GM12878 (cell line): ENCODE results near the gene PRADC1. TPM values are rescaled to one million over a fixed set of nuclear protein-coding genes. Genes with fewer than 3 reads are reported as not detected.

ENCODE experiments used
- NR2F1 ChIP-seq: fragments of 450-650 bp; conservative IDR thresholded peaks from 2 replicates; pipeline ENCODE4 v1.6.1; 2017; ENCODE audit warnings: mild to moderate bottlenecking
- RBBP5 ChIP-seq: fragments of 200-600 bp; sonication (generic); conservative IDR thresholded peaks from 2 replicates; pipeline ENCODE4 v1.6.1; 2016
- RCOR1 ChIP-seq: conservative IDR thresholded peaks from 2 replicates; pipeline ENCODE4 v1.6.1; 2012; ENCODE audit warnings: low read depth, low read length, improper control_type of control experiment
- WRNIP1 ChIP-seq: IDR thresholded peaks from 2 replicates; pipeline ENCODE4 v1.6.1; 2011; ENCODE audit warnings: low read depth, low read length, improper control_type of control experiment, borderline replicate concordance
- ZNF384 ChIP-seq: IDR thresholded peaks from 2 replicates; pipeline ENCODE4 v1.6.1; 2012; ENCODE audit warnings: low read depth, mild to moderate bottlenecking, low read length, improper control_type of control experiment, borderline replicate concordance
- polyA plus RNA-seq, 11 experiments: library from polyadenylated mRNA; depleted of rRNA in 4 of 11; unstranded in 6 of 11; stranded (reverse) in 5 of 11; fragments of >200 nt; fragmentation: Nextera tagmentation in 4 of 11; fragmentation: Illumina TruSeq in 1 of 11; extraction: Ambion mirVana in 4 of 11; extraction: Trizol in 1 of 11; gene quantifications; 1 replicate in 1 of 11; 2 replicates in 10 of 11; pipeline versions ENCODE4 v1.2.1 to v1.2.3, GENCODE V29; 2011 to 2016; ENCODE audit warnings: inconsistent platforms in 2 of 11, missing spikeins in 2 of 11, low read depth in 1 of 11
- total RNA-seq, 4 experiments: library from RNA; depleted of rRNA in 3 of 4; stranded (reverse); fragments of >200 nt in 3 of 4; fragmentation: Illumina TruSeq in 1 of 4; extraction: Trizol in 1 of 4; gene quantifications; 2 replicates each; pipeline versions ENCODE4 v1.2.1 to v1.2.3, GENCODE V29; 2013 to 2021
- TF ChIP-seq, protein P1 (sequence below): IDR thresholded peaks from 2 replicates; pipeline ENCODE4 v1.6.1; 2011; ENCODE audit warnings: borderline replicate concordance, low read depth, mild to moderate bottlenecking, moderate library complexity, low read length; ENCODE audit not compliant: insufficient read depth, poor library complexity, severe bottlenecking
- TF ChIP-seq, protein P2 (sequence below): fragments of 450-650 bp; IDR thresholded peaks from 2 replicates; pipeline ENCODE4 v1.6.1; 2016; ENCODE audit warnings: mild to moderate bottlenecking
- TF ChIP-seq, protein P3 (sequence below): IDR thresholded peaks from 2 replicates; pipeline ENCODE4 v1.6.1; 2012; ENCODE audit warnings: low read depth, low read length, improper control_type of control experiment

The PRADC1 gene
- total and polyA plus RNA-seq, 10 of the 15 experiments (the other 5 are each of a cell fraction or from before 2014, with no cell fraction given), result 3.7 to 39.0 (median 13.8) TPM

DNA sequence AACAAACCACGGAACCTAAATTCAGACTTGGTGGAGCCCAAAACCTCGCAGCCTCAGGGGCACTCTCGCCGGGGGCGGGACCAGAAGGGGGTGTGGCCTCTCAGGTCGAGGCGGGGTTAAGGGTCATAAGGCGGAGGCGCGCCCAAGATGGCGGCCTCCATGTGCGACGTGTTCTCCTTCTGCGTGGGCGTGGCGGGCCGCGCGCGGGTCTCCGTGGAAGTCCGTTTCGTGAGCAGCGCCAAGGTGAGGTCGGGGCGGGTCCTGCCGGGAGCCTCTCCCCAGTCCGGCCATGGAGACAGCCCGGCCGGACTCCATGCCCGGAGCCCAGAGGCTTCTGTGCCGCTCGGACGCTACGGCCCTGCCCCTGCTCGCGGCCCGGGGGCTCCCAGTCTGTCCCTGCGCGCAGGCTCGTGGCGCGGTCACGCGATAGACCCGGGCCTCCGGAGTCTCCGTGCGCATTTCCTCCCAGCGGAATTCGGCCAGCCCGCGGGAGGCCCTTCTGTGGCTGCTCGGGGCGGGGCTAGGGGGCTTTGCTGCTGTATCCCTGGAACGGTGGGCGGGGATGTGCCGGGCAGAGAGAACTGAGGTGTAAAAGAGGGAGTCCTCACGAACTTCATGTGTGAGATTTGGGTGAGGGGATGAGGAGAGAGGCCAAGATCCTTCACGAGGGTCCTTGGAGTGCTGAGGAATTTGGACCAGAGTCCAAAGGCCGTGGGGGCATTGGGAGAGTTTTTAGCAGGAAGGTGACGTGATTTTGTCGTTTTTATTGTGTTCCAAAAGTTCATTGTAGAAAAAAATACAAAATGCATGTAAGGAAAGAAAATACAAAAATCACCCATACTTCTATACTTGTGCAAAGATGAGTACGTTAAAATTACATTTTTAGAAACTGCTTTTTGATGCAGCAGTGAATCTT, 18.7 kb downstream of the PRADC1 start, which contains the start of gene SMYD5 (continued):
- TF ChIP-seq RCOR1 (no peak), RBBP5 (0 out of 2 replicates have a peak, but pooled peaks have one; percentile 73), ZNF384 (no peak), NR2F1 (peak; percentile 95), WRNIP1 (no peak)
- TF ChIP-seq, protein P1, sequence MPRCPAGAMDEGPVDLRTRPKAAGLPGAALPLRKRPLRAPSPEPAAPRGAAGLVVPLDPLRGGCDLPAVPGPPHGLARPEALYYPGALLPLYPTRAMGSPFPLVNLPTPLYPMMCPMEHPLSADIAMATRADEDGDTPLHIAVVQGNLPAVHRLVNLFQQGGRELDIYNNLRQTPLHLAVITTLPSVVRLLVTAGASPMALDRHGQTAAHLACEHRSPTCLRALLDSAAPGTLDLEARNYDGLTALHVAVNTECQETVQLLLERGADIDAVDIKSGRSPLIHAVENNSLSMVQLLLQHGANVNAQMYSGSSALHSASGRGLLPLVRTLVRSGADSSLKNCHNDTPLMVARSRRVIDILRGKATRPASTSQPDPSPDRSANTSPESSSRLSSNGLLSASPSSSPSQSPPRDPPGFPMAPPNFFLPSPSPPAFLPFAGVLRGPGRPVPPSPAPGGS, result no peak
- TF ChIP-seq, protein P2, sequence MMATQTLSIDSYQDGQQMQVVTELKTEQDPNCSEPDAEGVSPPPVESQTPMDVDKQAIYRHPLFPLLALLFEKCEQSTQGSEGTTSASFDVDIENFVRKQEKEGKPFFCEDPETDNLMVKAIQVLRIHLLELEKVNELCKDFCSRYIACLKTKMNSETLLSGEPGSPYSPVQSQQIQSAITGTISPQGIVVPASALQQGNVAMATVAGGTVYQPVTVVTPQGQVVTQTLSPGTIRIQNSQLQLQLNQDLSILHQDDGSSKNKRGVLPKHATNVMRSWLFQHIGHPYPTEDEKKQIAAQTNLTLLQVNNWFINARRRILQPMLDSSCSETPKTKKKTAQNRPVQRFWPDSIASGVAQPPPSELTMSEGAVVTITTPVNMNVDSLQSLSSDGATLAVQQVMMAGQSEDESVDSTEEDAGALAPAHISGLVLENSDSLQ, result no peak
- TF ChIP-seq, protein P3, sequence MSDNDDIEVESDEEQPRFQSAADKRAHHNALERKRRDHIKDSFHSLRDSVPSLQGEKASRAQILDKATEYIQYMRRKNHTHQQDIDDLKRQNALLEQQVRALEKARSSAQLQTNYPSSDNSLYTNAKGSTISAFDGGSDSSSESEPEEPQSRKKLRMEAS, result peak; percentile 95
